ENCODE data around the gene GABBR2.

Gene GABBR2

GRCh38 chr9:98494852-98495251, 213.9 kb downstream of the GABBR2 start:
- TF ChIP-seq, protein P1, sequence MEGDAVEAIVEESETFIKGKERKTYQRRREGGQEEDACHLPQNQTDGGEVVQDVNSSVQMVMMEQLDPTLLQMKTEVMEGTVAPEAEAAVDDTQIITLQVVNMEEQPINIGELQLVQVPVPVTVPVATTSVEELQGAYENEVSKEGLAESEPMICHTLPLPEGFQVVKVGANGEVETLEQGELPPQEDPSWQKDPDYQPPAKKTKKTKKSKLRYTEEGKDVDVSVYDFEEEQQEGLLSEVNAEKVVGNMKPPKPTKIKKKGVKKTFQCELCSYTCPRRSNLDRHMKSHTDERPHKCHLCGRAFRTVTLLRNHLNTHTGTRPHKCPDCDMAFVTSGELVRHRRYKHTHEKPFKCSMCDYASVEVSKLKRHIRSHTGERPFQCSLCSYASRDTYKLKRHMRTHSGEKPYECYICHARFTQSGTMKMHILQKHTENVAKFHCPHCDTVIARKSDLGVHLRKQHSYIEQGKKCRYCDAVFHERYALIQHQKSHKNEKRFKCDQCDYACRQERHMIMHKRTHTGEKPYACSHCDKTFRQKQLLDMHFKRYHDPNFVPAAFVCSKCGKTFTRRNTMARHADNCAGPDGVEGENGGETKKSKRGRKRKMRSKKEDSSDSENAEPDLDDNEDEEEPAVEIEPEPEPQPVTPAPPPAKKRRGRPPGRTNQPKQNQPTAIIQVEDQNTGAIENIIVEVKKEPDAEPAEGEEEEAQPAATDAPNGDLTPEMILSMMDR (IDR thresholded peaks at IDR 0.05; ENCODE audit: low read depth, low read length, missing control alignments), result no peak
- no peak overlapping the region for H3K4me3 ChIP-seq (ENCODE audit: low read depth, low read length)
- DNase-seq (ENCODE audit: low read depth), result no peak

GRCh38 chr9:98491828-98492227, 216.9 kb downstream of the GABBR2 start:
- TF ChIP-seq, protein P1 (IDR thresholded peaks at IDR 0.05; ENCODE audit: low read depth, low read length, missing control alignments), result no peak
- DNase-seq (ENCODE audit: low read depth), result no peak
- H3K4me3 ChIP-seq (ENCODE audit: low read depth, low read length), result no peak overlapping the region

DNA sequence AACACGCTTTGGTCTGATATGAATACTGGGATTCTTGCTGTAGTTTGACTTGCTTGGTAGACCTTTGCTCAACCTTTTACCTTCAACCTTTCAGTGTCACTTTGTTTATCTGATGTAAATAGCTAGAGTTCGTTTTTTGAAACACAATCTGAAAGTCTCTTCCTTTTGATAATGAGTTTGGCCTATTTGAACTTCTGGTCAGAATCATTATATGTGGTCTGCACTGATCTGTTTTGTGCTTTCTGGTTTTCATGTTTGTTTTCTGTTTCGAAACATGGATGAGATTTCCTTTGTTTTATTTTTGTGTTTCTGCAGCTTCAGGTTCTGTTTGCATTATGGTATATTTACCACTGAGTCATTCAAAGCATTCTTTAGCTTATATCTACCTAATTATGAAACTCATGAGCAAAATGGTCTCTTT, 217.5 kb downstream of the GABBR2 start:
- no peak overlapping the region for H3K4me3 ChIP-seq (ENCODE audit: low read depth, low read length)
- TF ChIP-seq, protein P1 (IDR thresholded peaks at IDR 0.05; ENCODE audit: low read depth, low read length, missing control alignments), result no peak
- DNase-seq (ENCODE audit: low read depth), result no peak

DNA sequence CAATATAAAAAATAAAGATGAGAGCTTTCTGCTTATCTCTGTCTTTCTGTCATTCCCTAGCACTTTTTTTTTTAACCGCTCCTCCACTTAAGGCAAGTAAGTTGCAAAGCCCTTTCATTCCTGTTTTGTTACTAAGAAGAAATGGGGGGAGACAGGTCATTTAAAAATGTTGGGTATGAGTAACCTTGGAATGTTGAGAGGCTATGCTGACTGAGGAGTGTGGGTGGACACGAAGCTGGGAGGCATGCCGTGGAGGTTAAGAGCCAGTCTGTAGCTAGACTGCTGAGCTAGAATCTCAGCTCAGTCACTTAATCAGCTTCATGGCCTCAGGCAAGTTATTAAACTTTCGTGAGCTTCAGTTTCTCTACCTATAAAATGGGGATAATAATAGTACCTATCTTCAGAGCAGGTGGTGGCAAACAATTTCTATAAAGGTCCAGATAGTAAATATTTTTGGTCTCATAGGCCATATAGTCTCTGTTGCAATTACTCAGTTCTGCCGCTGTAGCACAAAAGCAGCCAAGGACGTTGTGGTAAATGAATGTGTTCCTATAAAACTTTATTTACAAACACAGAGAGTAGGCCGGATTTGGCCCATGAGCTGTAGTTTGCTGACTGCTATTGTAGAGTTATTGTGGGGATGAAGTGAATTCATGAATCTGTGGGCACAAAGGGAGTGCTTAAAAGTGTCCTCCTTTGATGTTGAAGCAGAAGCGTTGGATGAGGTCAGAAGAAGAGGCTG, 220.0 kb downstream of the GABBR2 start:
- DNase-seq (ENCODE audit: low read depth), result no peak
- H3K4me3 ChIP-seq (ENCODE audit: low read depth, low read length), result no peak overlapping the region
- TF ChIP-seq, protein P1 (IDR thresholded peaks at IDR 0.05; ENCODE audit: low read depth, low read length, missing control alignments), result no peak

- H3K4me3 ChIP-seq (ENCODE audit: low read depth, low read length), result no peak overlapping the region
- TF ChIP-seq, protein P1 (IDR thresholded peaks at IDR 0.05; ENCODE audit: low read depth, low read length, missing control alignments), result no peak
- DNase-seq (ENCODE audit: low read depth), result no peak
Observed at GRCh38 chr9:98485706-98486105, 223.0 kb downstream of the GABBR2 start.

DNA sequence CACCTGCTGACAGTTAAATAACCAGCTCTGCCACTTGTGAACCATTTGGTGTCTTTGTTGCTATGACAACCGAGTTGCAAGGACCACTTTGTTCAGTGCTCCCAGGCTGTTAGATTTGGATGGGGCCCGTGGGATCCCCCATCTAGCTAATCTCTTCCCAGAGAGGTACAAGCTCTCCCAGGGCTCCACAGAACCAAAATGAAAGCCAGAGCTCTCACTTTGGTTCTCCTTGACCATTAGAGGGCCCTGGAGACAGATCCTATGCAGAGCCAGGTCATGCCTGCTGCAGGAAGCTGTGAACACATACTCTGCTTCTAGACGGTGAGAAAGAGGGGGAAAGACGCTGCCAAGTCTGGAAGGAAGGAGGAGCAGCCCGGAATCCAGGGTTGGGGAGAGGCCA, 224.6 kb downstream of the GABBR2 start:
- TF ChIP-seq, protein P1 (IDR thresholded peaks at IDR 0.05; ENCODE audit: low read depth, low read length, missing control alignments), result no peak
- no peak overlapping the region for H3K4me3 ChIP-seq (ENCODE audit: low read depth, low read length)
- DNase-seq (ENCODE audit: low read depth), result no peak

DNA sequence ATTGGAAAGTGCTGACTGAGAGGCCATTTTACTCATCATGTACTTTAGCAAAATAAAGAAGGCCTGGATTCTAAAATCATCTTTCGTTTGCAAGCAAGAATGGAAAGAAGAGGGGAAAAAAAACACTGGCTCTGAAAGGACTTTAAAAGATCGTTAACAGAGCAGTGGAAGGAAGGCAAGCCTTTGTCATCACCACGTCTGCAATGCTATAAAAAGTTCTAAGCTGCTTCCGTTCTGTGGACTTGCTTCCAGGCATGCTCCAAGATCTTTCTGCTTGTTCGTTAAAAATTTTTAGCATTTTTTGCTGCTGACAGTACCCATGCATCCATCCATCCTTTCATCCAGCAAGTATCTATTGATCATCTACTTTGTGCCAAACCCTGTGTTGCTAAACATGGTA, 226.5 kb downstream of the GABBR2 start:
- no peak for DNase-seq (ENCODE audit: low read depth)
- no peak overlapping the region for H3K4me3 ChIP-seq (ENCODE audit: low read depth, low read length)
- TF ChIP-seq, protein P1 (IDR thresholded peaks at IDR 0.05; ENCODE audit: low read depth, low read length, missing control alignments), result no peak
